ENCODE data around the gene DNAJC5G. TPM values are rescaled to one million over a fixed set of nuclear protein-coding genes. Genes with fewer than 3 reads are reported as not detected.

The DNAJC5G gene
- total and polyA plus RNA-seq, 2 of the 13 experiments (the other 11 are each of a cell fraction or from before 2014, with no cell fraction given), result 0.05 TPM; not detected in 1

DNA sequence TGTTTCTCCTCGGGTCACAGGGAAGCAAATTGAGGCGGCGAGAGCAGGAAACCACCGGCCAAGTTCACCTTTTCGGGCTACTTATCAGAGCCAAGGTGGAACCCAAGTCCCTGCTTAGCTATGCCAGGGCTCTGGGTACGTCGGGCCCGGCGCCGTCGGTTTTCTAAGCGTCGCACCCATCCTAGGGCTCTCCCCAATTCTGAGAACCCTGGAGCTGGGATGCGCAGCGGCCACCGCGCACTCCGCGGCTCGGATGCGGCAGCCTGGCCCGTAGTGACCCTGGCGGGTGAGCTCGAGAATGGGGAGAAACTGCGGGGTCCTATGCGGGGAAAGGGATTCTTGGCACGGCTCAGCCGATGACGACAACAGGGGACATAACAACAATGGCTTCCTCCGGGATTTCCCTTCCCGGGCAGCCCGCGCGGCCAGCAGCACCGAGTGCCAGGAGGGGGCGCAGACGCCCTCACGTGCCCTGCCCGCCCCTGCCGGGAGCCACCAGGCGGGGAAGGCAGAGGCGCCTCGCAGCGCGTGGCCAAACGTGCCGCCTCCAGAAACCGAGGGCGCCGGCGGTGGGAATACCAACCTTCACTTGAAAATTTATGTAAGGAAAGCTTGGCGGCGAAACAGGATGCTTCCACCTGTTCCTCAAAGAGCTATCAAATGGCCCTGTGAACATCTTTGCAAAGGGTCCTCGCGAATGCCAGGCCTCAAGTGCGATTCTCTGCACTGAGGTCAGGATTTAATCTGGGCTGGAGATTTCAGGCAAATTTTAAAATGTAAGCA lies 10.3 kb upstream of the DNAJC5G start (continued):
- TF ChIP-seq IKZF4 (CRISPR knock-in tag; IDR thresholded peaks at IDR 0.05; ENCODE audit: borderline replicate concordance, low read depth, not compliant biosample characterization), result peak; percentile 60
- TF ChIP-seq ZNF501 (CRISPR knock-in tag; IDR thresholded peaks at IDR 0.05), result peak; percentile 31; the same call in 1 of the 2 replicates
- peak; percentile 56; the same call in 1 of the 2 replicates for TF ChIP-seq MEIS2 (CRISPR knock-in tag; IDR thresholded peaks at IDR 0.05)
- no peak for TF ChIP-seq DNMT1 (CRISPR knock-in tag; IDR thresholded peaks at IDR 0.05)
- peak; percentile 93 for TF ChIP-seq ZNF274 (CRISPR knock-in tag; IDR thresholded peaks at IDR 0.05)
- peak; percentile 90; the same call in 1 of the 2 replicates for TF ChIP-seq NFATC3 (CRISPR knock-in tag; IDR thresholded peaks at IDR 0.05)
- TF ChIP-seq, protein P1, sequence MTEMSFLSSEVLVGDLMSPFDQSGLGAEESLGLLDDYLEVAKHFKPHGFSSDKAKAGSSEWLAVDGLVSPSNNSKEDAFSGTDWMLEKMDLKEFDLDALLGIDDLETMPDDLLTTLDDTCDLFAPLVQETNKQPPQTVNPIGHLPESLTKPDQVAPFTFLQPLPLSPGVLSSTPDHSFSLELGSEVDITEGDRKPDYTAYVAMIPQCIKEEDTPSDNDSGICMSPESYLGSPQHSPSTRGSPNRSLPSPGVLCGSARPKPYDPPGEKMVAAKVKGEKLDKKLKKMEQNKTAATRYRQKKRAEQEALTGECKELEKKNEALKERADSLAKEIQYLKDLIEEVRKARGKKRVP (CRISPR knock-in tag; IDR thresholded peaks at IDR 0.05), result peak in 1 of 2 experiments; percentile 57; a peak in 1 of 4 replicates
- TF ChIP-seq SIX1 (CRISPR knock-in tag; IDR thresholded peaks at IDR 0.05; ENCODE audit: borderline replicate concordance), result no peak
- TF ChIP-seq PLRG1 (conservative IDR thresholded peaks at IDR 0.05), result no peak
- 0 out of 2 replicates have a peak, but pooled peaks have one; percentile 25 for TF ChIP-seq NCOA2 (CRISPR knock-in tag; IDR thresholded peaks at IDR 0.05)
- no peak for TF ChIP-seq ZFP36L1 (CRISPR knock-in tag; IDR thresholded peaks at IDR 0.05)
- TF ChIP-seq HNRNPK (IDR thresholded peaks at IDR 0.05; ENCODE audit: low read depth, low read length, poor library complexity, severe bottlenecking), result no peak
- TF ChIP-seq, protein P2, sequence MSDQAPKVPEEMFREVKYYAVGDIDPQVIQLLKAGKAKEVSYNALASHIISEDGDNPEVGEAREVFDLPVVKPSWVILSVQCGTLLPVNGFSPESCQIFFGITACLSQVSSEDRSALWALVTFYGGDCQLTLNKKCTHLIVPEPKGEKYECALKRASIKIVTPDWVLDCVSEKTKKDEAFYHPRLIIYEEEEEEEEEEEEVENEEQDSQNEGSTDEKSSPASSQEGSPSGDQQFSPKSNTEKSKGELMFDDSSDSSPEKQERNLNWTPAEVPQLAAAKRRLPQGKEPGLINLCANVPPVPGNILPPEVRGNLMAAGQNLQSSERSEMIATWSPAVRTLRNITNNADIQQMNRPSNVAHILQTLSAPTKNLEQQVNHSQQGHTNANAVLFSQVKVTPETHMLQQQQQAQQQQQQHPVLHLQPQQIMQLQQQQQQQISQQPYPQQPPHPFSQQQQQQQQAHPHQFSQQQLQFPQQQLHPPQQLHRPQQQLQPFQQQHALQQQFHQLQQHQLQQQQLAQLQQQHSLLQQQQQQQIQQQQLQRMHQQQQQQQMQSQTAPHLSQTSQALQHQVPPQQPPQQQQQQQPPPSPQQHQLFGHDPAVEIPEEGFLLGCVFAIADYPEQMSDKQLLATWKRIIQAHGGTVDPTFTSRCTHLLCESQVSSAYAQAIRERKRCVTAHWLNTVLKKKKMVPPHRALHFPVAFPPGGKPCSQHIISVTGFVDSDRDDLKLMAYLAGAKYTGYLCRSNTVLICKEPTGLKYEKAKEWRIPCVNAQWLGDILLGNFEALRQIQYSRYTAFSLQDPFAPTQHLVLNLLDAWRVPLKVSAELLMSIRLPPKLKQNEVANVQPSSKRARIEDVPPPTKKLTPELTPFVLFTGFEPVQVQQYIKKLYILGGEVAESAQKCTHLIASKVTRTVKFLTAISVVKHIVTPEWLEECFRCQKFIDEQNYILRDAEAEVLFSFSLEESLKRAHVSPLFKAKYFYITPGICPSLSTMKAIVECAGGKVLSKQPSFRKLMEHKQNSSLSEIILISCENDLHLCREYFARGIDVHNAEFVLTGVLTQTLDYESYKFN (CRISPR knock-in tag; conservative IDR thresholded peaks at IDR 0.05), result no peak
- TF ChIP-seq NFE2L2 (IDR thresholded peaks at IDR 0.05; ENCODE audit: low read length), result no peak
- no peak for TF ChIP-seq ZNF335 (CRISPR knock-in tag; IDR thresholded peaks at IDR 0.05)
- peak; percentile 59 for TF ChIP-seq ELF3 (CRISPR knock-in tag; IDR thresholded peaks at IDR 0.05)
- no peak for TF ChIP-seq SMAD9 (CRISPR knock-in tag; IDR thresholded peaks at IDR 0.05)
- TF ChIP-seq ZSCAN21 (CRISPR knock-in tag; IDR thresholded peaks at IDR 0.05; ENCODE audit: borderline replicate concordance), result peak; percentile 89; the same call in 1 of the 2 replicates
- no peak for TF ChIP-seq SUZ12 (IDR thresholded peaks at IDR 0.05; ENCODE audit: low read depth, low read length)
- peak; percentile 87; the same call in 1 of the 2 replicates for TF ChIP-seq ZNF891 (CRISPR knock-in tag; IDR thresholded peaks at IDR 0.05)
- TF ChIP-seq JARID2 (CRISPR knock-in tag; IDR thresholded peaks at IDR 0.05; ENCODE audit: insufficient replicate concordance), result no peak
- peak; percentile 81; the same call in 1 of the 2 replicates for TF ChIP-seq ZNF546 (CRISPR knock-in tag; conservative IDR thresholded peaks at IDR 0.05)
- no peak for TF ChIP-seq ZNF317 (CRISPR knock-in tag; IDR thresholded peaks at IDR 0.05)
- peak; percentile 91 for TF ChIP-seq HNRNPL (IDR thresholded peaks at IDR 0.05; ENCODE audit: low read depth, low read length)
- TF ChIP-seq ZNF12 (CRISPR knock-in tag; IDR thresholded peaks at IDR 0.05), result 0 out of 2 replicates have a peak, but pooled peaks have one; percentile 33
- TF ChIP-seq ONECUT2 (CRISPR knock-in tag; IDR thresholded peaks at IDR 0.05), result no peak
- no peak for TF ChIP-seq ZSCAN9 (CRISPR knock-in tag; IDR thresholded peaks at IDR 0.05; ENCODE audit: borderline replicate concordance)
- no peak for TF ChIP-seq NR2F6 (IDR thresholded peaks at IDR 0.05)
- peak; percentile 55; the same call in 1 of the 2 replicates for TF ChIP-seq NR2F6 (CRISPR knock-in tag; IDR thresholded peaks at IDR 0.05)
